IMR-90 (cell line): ENCODE results near the gene ERC2. TPM values are rescaled to one million over a fixed set of nuclear protein-coding genes. Genes with fewer than 3 reads are reported as not detected.

Experiments used
- ATAC-seq: fragments of 200-7000 bp; cut with Tn5 transposase; 2 replicates; pipeline ENCODE4 v1.9.1; 2020; ENCODE audit warnings: low read depth, mild to moderate bottlenecking, moderate library complexity
- BruUV-seq: library from RNA; stranded (reverse); fragments of 400-500 nt; replicated peaks from 2 replicates; lab custom pipeline; 2021; lab: Mats Ljungman, UMichigan
- CTCF ChIA-PET: fragments of 300-600 bp; formaldehyde crosslinking; extraction: SDS; loops from one replicate; lab custom pipeline; 2021; ENCODE audit warnings: antibody characterized with exemption; lab: Yijun Ruan, JAX
- POLR2A ChIA-PET: fragments of 300-600 bp; sonication (Branson Sonifier 250); formaldehyde crosslinking; loops from one replicate; lab custom pipeline; 2022; ENCODE audit warnings: antibody characterized with exemption; ENCODE audit not compliant: unreplicated experiment; lab: Charles Lee
- DNase-seq: peaks from one replicate; pipeline ENCODE4 v3.0.0; 2013
- H2AFZ ChIP-seq: replicated peaks from 2 replicates; pipeline ENCODE3; 2013; ENCODE audit warnings: low read length, mild to moderate bottlenecking; ENCODE audit not compliant: poor library complexity
- H2AK5ac ChIP-seq: 2 replicates; pipeline ENCODE4 v1.6.1; 2013; ENCODE audit warnings: low read depth, low read length, inconsistent platforms
- H2AK9ac ChIP-seq: replicated peaks from 2 replicates; pipeline ENCODE3; 2013; ENCODE audit warnings: mild to moderate bottlenecking, low read depth, low read length, moderate library complexity; ENCODE audit not compliant: poor library complexity
- H2BK120ac ChIP-seq: 2 replicates; pipeline ENCODE4 v1.6.1; 2013; ENCODE audit warnings: low read depth, low read length, inconsistent platforms
- H2BK15ac ChIP-seq: 3 replicates; pipeline ENCODE4 v1.6.1; 2013; ENCODE audit warnings: low read depth, low read length, inconsistent platforms
- H2BK20ac ChIP-seq: 2 replicates; pipeline ENCODE4 v1.6.1; 2013; ENCODE audit warnings: low read depth, mild to moderate bottlenecking, inconsistent platforms, low read length, moderate library complexity
- H2BK5ac ChIP-seq: 2 replicates; pipeline ENCODE4 v1.6.1; 2013; ENCODE audit warnings: mild to moderate bottlenecking, low read depth, low read length, inconsistent platforms; ENCODE audit not compliant: poor library complexity, severe bottlenecking
- H3K14ac ChIP-seq: replicated peaks from 2 replicates; pipeline ENCODE4 v1.6.1; 2013; ENCODE audit warnings: low read depth, low read length, inconsistent platforms
- H3K18ac ChIP-seq: 2 replicates; pipeline ENCODE4 v1.6.1; 2013; ENCODE audit warnings: low read depth, low read length, control low read depth
- H3K23ac ChIP-seq: 2 replicates; pipeline ENCODE4 v1.6.1; 2013; ENCODE audit warnings: low read depth, low read length, inconsistent platforms
- H3K27ac ChIP-seq: 2 replicates; pipeline ENCODE4 v1.5.1; 2013; ENCODE audit warnings: mild to moderate bottlenecking, control low read depth, low read length; ENCODE audit not compliant: insufficient read depth
- H3K27me3 ChIP-seq: 2 replicates; pipeline ENCODE4 v1.6.1; 2013; ENCODE audit warnings: low read length; ENCODE audit not compliant: control insufficient read depth, insufficient read depth
- H3K36me3 ChIP-seq: 2 replicates; pipeline ENCODE4 v1.6.1; 2013; ENCODE audit warnings: low read length, mixed read lengths; ENCODE audit not compliant: control insufficient read depth, insufficient read depth
- H3K4ac ChIP-seq: 2 replicates; pipeline ENCODE4 v1.6.1; 2013; ENCODE audit warnings: low read depth, low read length, inconsistent platforms
- H3K4me1 ChIP-seq: 2 replicates; pipeline ENCODE4 v1.6.1; 2013; ENCODE audit warnings: low read length, mixed read lengths; ENCODE audit not compliant: control insufficient read depth, insufficient read depth
- H3K4me2 ChIP-seq: 2 replicates; pipeline ENCODE4 v1.6.1; 2013; ENCODE audit warnings: low read depth, mild to moderate bottlenecking, control low read depth, low read length, moderate library complexity
- H3K4me3 ChIP-seq: 2 replicates; pipeline ENCODE4 v1.5.1; 2013; ENCODE audit warnings: low read depth, mild to moderate bottlenecking, control low read depth, low read length, moderate library complexity; ENCODE audit not compliant: insufficient read depth
- H3K56ac ChIP-seq: 2 replicates; pipeline ENCODE4 v1.6.1; 2013; ENCODE audit warnings: low read length, inconsistent platforms; ENCODE audit not compliant: insufficient read depth; ENCODE audit errors: extremely low read depth
- H3K79me1 ChIP-seq, 2 experiments: 2 replicates each; pipeline ENCODE4 v1.6.1; 2013; ENCODE audit warnings: low read length in 2 of 2, inconsistent platforms in 1 of 2, low read depth in 1 of 2
- H3K9ac ChIP-seq: 2 replicates; pipeline ENCODE4 v1.6.1; 2013; ENCODE audit warnings: low read depth, low read length, control low read depth
- H3K9me1 ChIP-seq: 2 replicates; pipeline ENCODE4 v1.6.1; 2013; ENCODE audit warnings: low read length, inconsistent platforms; ENCODE audit not compliant: insufficient read depth
- H3K9me3 ChIP-seq: 2 replicates; pipeline ENCODE4 v1.6.1; 2013; ENCODE audit warnings: low read length; ENCODE audit not compliant: control insufficient read depth, insufficient read depth
- H4K20me1 ChIP-seq: 2 replicates; pipeline ENCODE4 v1.6.1; 2013; ENCODE audit warnings: low read length, inconsistent platforms; ENCODE audit not compliant: insufficient read depth
- H4K5ac ChIP-seq: 2 replicates; pipeline ENCODE4 v1.6.1; 2013; ENCODE audit warnings: mild to moderate bottlenecking, low read depth, low read length, control low read depth
- H4K8ac ChIP-seq, 2 experiments: 2 replicates each; pipeline ENCODE4 v1.6.1; 2013; ENCODE audit warnings: low read depth in 2 of 2, low read length in 2 of 2, control low read depth in 1 of 2, inconsistent platforms in 1 of 2
- H4K91ac ChIP-seq: 2 replicates; pipeline ENCODE4 v1.6.1; 2013; ENCODE audit warnings: low read depth, low read length, inconsistent platforms; ENCODE audit not compliant: insufficient read depth
- BHLHE40 ChIP-seq: fragments of 150-350 bp; IDR thresholded peaks from 2 replicates; pipeline ENCODE4 v1.6.1; 2016; ENCODE audit warnings: mild to moderate bottlenecking, low read depth, low read length
- CEBPB ChIP-seq: IDR thresholded peaks from 2 replicates; pipeline ENCODE4 v1.6.1; 2012; ENCODE audit warnings: low read depth, low read length, improper control_type of control experiment
- CTCF ChIP-seq: conservative IDR thresholded peaks from 2 replicates; pipeline ENCODE4 v1.5.1; 2012; ENCODE audit warnings: mild to moderate bottlenecking, low read depth, low read length, improper control_type of control experiment
- ELK1 ChIP-seq: fragments of 150-350 bp; IDR thresholded peaks from 2 replicates; pipeline ENCODE4 v1.6.1; 2016; ENCODE audit warnings: low read depth, mild to moderate bottlenecking, low read length, moderate library complexity, borderline replicate concordance
- FOS ChIP-seq: fragments of 150-350 bp; IDR thresholded peaks from 2 replicates; pipeline ENCODE4 v1.6.1; 2016; ENCODE audit warnings: low read depth, low read length
- MAZ ChIP-seq: IDR thresholded peaks from 2 replicates; pipeline ENCODE4 v1.6.1; 2012; ENCODE audit warnings: low read depth, mild to moderate bottlenecking, low read length, improper control_type of control experiment, moderate library complexity, borderline replicate concordance
- MXI1 ChIP-seq: IDR thresholded peaks from 2 replicates; pipeline ENCODE4 v1.6.1; 2012; ENCODE audit warnings: low read depth, mild to moderate bottlenecking, low read length, moderate library complexity, borderline replicate concordance
- POLR2A ChIP-seq: IDR thresholded peaks from 2 replicates; pipeline ENCODE4 v1.6.1; 2012; ENCODE audit warnings: mild to moderate bottlenecking, low read depth, low read length
- RAD21 ChIP-seq: IDR thresholded peaks from 2 replicates; pipeline ENCODE4 v1.6.1; 2012; ENCODE audit warnings: low read length, improper control_type of control experiment
- RCOR1 ChIP-seq: IDR thresholded peaks from 2 replicates; pipeline ENCODE4 v1.6.1; 2012; ENCODE audit warnings: mild to moderate bottlenecking, low read length, improper control_type of control experiment; ENCODE audit not compliant: insufficient replicate concordance
- SMC3 ChIP-seq: fragments of 150-350 bp; IDR thresholded peaks from 2 replicates; pipeline ENCODE4 v1.6.1; 2016; ENCODE audit warnings: low read depth, mild to moderate bottlenecking, antibody characterized with exemption, low read length, moderate library complexity
- USF2 ChIP-seq: fragments of 150-350 bp; IDR thresholded peaks from 2 replicates; pipeline ENCODE4 v1.6.1; 2017; ENCODE audit warnings: mild to moderate bottlenecking, antibody characterized with exemption, low read length, low read depth
- WGBS, 2 experiments: methylation state at CpG; one replicate each; pipeline versions ENCODE4 v1.1.5 to v1.1.7; 2013; ENCODE audit warnings: missing lambda C conversion rate in 2 of 2; ENCODE audit not compliant: insufficient read length in 1 of 2; ENCODE audit errors: extremely low coverage in 2 of 2; 5-methylcytosine and 5-hydroxymethylcytosine counted together
- dilution Hi-C: fragments of 300-500 bp; cut with HindIII; formaldehyde crosslinking; loops from one replicate; pipeline ENCODE4 v1.14.3; 2018; ENCODE audit warnings: low sequenced_read_pairs; ENCODE audit not compliant: unreplicated experiment
- in situ Hi-C: fragments of 300-500 bp; cut with MboI; formaldehyde crosslinking; loops from 3 replicates; pipeline ENCODE4 v1.14.3; 2019; ENCODE audit warnings: low sequenced_read_pairs, inconsistent platforms, mixed read lengths
- intact Hi-C: fragments of 100-400 bp; cut with micrococcal nuclease; formaldehyde crosslinking; loops from 2 replicates; pipeline ENCODE4 v1.10.0; 2022
- polyA plus RNA-seq, 3 experiments: library from polyadenylated mRNA; depleted of rRNA; stranded (reverse); fragments of >200 nt; gene quantifications; 2 replicates each; pipeline ENCODE4 v1.2.3, GENCODE V29; 2012; ENCODE audit warnings: low replicate concordance in 1 of 3
- total RNA-seq: library from RNA; depleted of rRNA; stranded (reverse); fragments of >200 nt; gene quantifications from 2 replicates; pipeline ENCODE4 v1.2.3, GENCODE V29; 2012

The ERC2 gene
- total and polyA plus RNA-seq, 2 of the 4 experiments (the other 2 are of a cell fraction): 0.17 to 0.18 TPM

- intact Hi-C loops (loop anchor here (2.0 to 10.0 kb wide), 4 partner anchors 263 to 651 kb away; no protein-coding TSS in a partner anchor), in situ Hi-C loops (loop anchor here (5.0 to 10.0 kb wide), 7 partner anchors 317 to 1059 kb away; no protein-coding TSS in a partner anchor), dilution Hi-C loops (no loop called here)
- peaks cover 0 to 23% of the 10 kb centered on the region in 2 experiments; a peak in 1 of 4 replicates for H3K79me1 ChIP-seq
- peak overlapping the region; percentile 89 for H3K4me3 ChIP-seq
- H4K8ac ChIP-seq: peak overlapping the region; percentile 90 to 99
- peak overlapping the region; percentile 97 for H2BK5ac ChIP-seq
- no peaks in the 10 kb centered on the region for H4K20me1 ChIP-seq
- no peak for DNase-seq
- H2BK20ac ChIP-seq: peak overlapping the region; percentile 83
- peak overlapping the region; percentile 85 for H2AFZ ChIP-seq
- peak overlapping the region; percentile 100 for H3K4ac ChIP-seq
- H3K9me3 ChIP-seq: no peaks in the 10 kb centered on the region
- peak overlapping the region; percentile 99 for H3K23ac ChIP-seq
- H3K9me1 ChIP-seq: peaks cover 4% of the 10 kb centered on the region; the same call in 1 of the 2 replicates
- peak overlapping the region; percentile 96 for H3K4me2 ChIP-seq
- no TSS peak for BruUV-seq
- peak overlapping the region; percentile 84 for H2AK9ac ChIP-seq
- H3K56ac ChIP-seq: peak overlapping the region; percentile 95
- 75% methylated on average over 14 of the region's 20 CpGs; no CpG with 5 or more reads in 1 of the 2 experiments for WGBS, 2 experiments
- no peaks in the 10 kb centered on the region for H3K27me3 ChIP-seq
- peak overlapping the region; percentile 92; the same call in 2 of the 3 replicates for H2BK15ac ChIP-seq
- H3K36me3 ChIP-seq: peaks cover 27% of the 10 kb centered on the region
- H3K27ac ChIP-seq: peak overlapping the region; percentile 97
- H4K91ac ChIP-seq: peak overlapping the region; percentile 100
- peak overlapping the region; percentile 97 for H4K5ac ChIP-seq
- ChIA-PET CTCF (interaction anchor here (0.5 to 1.3 kb wide), 2 partner anchors 413 to 833 kb away, joined by 3 read pairs; no protein-coding TSS in a partner anchor), POLR2A (interaction anchor here (0.6 to 1.9 kb wide), 3 partner anchors 152 to 332 kb away, joined by 3 to 8 read pairs (median 4); no protein-coding TSS in a partner anchor)
- H3K9ac ChIP-seq: peak overlapping the region; percentile 99
- peak overlapping the region; percentile 98 for H2BK120ac ChIP-seq
- H3K14ac ChIP-seq: peak overlapping the region; percentile 99
- H3K4me1 ChIP-seq: peaks cover 5% of the 10 kb centered on the region; the same call in 1 of the 2 replicates
- no peak for TF ChIP-seq CEBPB
- no peak for TF ChIP-seq CTCF
- TF ChIP-seq BHLHE40: no peak
- no peak for TF ChIP-seq RCOR1
- TF ChIP-seq FOS: no peak
- TF ChIP-seq RAD21: no peak
- no peak for TF ChIP-seq MXI1
- no peak for TF ChIP-seq MAZ
- TF ChIP-seq POLR2A: no peak
- TF ChIP-seq ELK1: no peak
- TF ChIP-seq SMC3: no peak
- TF ChIP-seq USF2: no peak
- H3K18ac ChIP-seq: peak overlapping the region; percentile 88
- H2AK5ac ChIP-seq: peak overlapping the region; percentile 99
- ATAC-seq: no peak
These were observed 984.0 kb downstream of the ERC2 start for GRCh38 chr3:55484191-55484689.
